ENCODE data around the gene KRTAP2-1.

GRCh38 chr17:41042953-41043352 is 4.2 kb downstream of the KRTAP2-1 start:
- TF ChIP-seq CTCF (IDR thresholded peaks at IDR 0.05) (no peak), EP300 (IDR thresholded peaks at IDR 0.05) (no peak), POLR2A (IDR thresholded peaks at IDR 0.05) (no peak), POLR2AphosphoS5 (IDR thresholded peaks at IDR 0.05) (no peak)

Measured in sigmoid colon (tissue), 4 donors.